ENCODE results near the gene C12orf76.

The C12orf76 gene

DNA sequence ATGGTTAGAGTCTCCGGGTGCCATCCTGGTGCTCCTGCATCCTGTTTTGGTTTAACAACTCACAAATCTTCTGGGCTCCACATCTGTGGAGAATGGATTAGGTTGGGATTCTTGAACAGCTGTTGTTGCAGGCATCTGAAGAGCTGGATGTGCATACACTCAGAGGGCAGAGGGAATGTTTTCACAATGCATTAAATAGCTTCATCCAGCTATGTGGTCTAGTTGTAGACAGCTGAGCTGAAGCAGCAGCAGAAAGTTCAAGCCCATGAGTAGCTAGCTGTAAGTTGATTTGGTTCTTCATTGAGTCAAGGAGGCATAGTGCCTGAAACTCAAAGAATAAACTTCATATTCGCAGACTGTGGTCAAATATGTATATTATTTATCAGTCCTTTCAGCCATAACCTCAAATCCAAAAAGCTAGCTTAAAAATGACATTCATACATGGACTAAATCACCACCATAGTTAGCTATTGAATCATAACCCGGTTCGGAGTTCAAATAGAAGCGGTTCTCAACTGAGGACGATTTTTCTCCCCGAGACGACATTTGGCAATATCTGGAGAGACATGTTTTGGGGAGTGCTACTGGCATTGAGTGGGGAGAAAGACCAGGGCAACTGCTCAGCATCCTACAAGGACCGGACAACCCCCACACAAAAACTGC is 50.0 kb downstream of the C12orf76 start:
- Histone ChIP-seq H3K79me2 (ENCODE audit: low read length) (peaks cover 54% of the 10 kb centered on the region), H3K9me3 (replicated peaks; ENCODE audit: insufficient read depth, low read length) (no peaks in the 10 kb centered on the region), H3K4me1 (ENCODE audit: low read length) (0 out of 2 replicates have a peak, but pooled peaks cover 5% of the 10 kb centered on the region), H2AFZ (ENCODE audit: low read length) (peak overlapping the region; percentile 69), H4K20me1 (ENCODE audit: insufficient read depth, low read length) (no peaks in the 10 kb centered on the region), H3F3A (ENCODE audit: insufficient read depth, low read length) (peaks cover 16% of the 10 kb centered on the region; the same call in 1 of the 2 replicates), H3K27me3 (replicated peaks; ENCODE audit: insufficient read depth, low read length) (no peaks in the 10 kb centered on the region), H3K9ac (ENCODE audit: low read length) (peak overlapping the region; percentile 85; the same call in 1 of the 2 replicates), H3K4me3 (ENCODE audit: low read length) (peak overlapping the region; percentile 83), H3K9me2 (replicated peaks; ENCODE audit: insufficient read depth, low read length) (no peaks in the 10 kb centered on the region), H3K27ac (ENCODE audit: low read length) (no peak overlapping the region), H3K36me3 (replicated peaks; ENCODE audit: insufficient read depth, low read length) (no peaks in the 10 kb centered on the region), H3K4me2 (ENCODE audit: low read depth, low read length) (peak overlapping the region; percentile 59)
- TF ChIP-seq EZH2phosphoT487 (IDR thresholded peaks at IDR 0.05; ENCODE audit: low read length) = no peak
- TF ChIP-seq, protein P1, sequence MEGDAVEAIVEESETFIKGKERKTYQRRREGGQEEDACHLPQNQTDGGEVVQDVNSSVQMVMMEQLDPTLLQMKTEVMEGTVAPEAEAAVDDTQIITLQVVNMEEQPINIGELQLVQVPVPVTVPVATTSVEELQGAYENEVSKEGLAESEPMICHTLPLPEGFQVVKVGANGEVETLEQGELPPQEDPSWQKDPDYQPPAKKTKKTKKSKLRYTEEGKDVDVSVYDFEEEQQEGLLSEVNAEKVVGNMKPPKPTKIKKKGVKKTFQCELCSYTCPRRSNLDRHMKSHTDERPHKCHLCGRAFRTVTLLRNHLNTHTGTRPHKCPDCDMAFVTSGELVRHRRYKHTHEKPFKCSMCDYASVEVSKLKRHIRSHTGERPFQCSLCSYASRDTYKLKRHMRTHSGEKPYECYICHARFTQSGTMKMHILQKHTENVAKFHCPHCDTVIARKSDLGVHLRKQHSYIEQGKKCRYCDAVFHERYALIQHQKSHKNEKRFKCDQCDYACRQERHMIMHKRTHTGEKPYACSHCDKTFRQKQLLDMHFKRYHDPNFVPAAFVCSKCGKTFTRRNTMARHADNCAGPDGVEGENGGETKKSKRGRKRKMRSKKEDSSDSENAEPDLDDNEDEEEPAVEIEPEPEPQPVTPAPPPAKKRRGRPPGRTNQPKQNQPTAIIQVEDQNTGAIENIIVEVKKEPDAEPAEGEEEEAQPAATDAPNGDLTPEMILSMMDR (IDR thresholded peaks at IDR 0.05; ENCODE audit: low read length) = no peak
- TF ChIP-seq EZH2 (optimal IDR thresholded peaks at IDR 0.05; ENCODE audit: low read depth, low read length) = no peak
- no peak for DNase-seq

DNA sequence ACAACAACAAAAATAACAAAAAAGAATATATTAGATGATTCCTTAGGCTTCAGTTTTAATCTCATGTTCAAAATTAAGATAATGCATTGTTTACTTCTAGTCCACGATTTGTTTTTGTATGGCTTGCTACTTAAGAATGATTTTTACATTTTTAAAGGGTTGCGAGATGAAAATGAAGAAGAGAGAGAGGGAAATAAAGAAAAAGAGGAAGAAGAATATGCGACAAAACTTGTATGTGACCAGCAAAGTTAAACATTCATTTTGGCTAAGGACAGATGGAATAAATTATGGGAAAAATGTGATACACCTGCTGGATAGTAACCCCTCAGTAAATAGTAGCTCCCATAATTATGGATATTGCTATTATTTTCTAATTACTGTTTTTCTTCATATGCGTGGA is 50.9 kb downstream of the C12orf76 start:
- H3F3A ChIP-seq (ENCODE audit: insufficient read depth, low read length) = peaks cover 16% of the 10 kb centered on the region; the same call in 1 of the 2 replicates

DNA sequence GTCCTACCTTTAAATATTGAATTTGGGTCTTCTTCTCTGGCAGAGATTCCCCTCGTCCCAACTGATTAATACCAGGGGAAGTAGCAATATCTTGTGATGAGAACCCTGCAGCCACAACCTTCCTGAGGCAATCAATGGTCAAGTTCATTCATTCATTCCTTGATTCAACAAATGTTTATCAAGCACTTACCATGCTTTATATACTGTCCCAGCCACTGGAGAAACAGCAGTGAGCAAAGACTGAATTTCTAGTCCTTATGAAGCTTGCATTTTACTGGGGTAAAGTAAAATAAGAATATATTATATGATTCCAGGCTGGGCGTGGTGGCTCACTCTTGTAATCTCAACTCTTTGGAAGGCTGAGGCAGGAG is 51.9 kb downstream of the C12orf76 start:
- Histone ChIP-seq H3K4me1 (ENCODE audit: low read length) (0 out of 2 replicates have a peak, but pooled peaks cover 8% of the 10 kb centered on the region), H4K20me1 (ENCODE audit: insufficient read depth, low read length) (no peaks in the 10 kb centered on the region), H3K9me3 (replicated peaks; ENCODE audit: insufficient read depth, low read length) (no peaks in the 10 kb centered on the region), H3K27me3 (replicated peaks; ENCODE audit: insufficient read depth, low read length) (no peaks in the 10 kb centered on the region), H3K27ac (ENCODE audit: low read length) (no peak overlapping the region), H3K9ac (ENCODE audit: low read length) (no peak overlapping the region; the same call in 1 of the 2 replicates), H3K4me2 (ENCODE audit: low read depth, low read length) (peak overlapping the region; percentile 29; the same call in 1 of the 2 replicates), H2AFZ (ENCODE audit: low read length) (peak overlapping the region; percentile 84), H3F3A (ENCODE audit: insufficient read depth, low read length) (peaks cover 16% of the 10 kb centered on the region; the same call in 1 of the 2 replicates), H3K79me2 (ENCODE audit: low read length) (peaks cover 61% of the 10 kb centered on the region), H3K4me3 (ENCODE audit: low read length) (peak overlapping the region; percentile 83), H3K36me3 (replicated peaks; ENCODE audit: insufficient read depth, low read length) (no peaks in the 10 kb centered on the region), H3K9me2 (replicated peaks; ENCODE audit: insufficient read depth, low read length) (no peaks in the 10 kb centered on the region)
- TF ChIP-seq, protein P1 (IDR thresholded peaks at IDR 0.05; ENCODE audit: low read length) = no peak
- TF ChIP-seq EZH2 (optimal IDR thresholded peaks at IDR 0.05; ENCODE audit: low read depth, low read length) (no peak), EZH2phosphoT487 (IDR thresholded peaks at IDR 0.05; ENCODE audit: low read length) (no peak)
- no peak for DNase-seq

More for the DNA sequence above, 50.9 kb downstream of the C12orf76 start:
- H3K27me3 ChIP-seq (replicated peaks; ENCODE audit: insufficient read depth, low read length) = no peaks in the 10 kb centered on the region
- TF ChIP-seq, protein P1 (IDR thresholded peaks at IDR 0.05; ENCODE audit: low read length) = no peak
- TF ChIP-seq EZH2phosphoT487 (IDR thresholded peaks at IDR 0.05; ENCODE audit: low read length) = no peak
- TF ChIP-seq EZH2 (optimal IDR thresholded peaks at IDR 0.05; ENCODE audit: low read depth, low read length) = no peak
- H3K9me2 ChIP-seq (replicated peaks; ENCODE audit: insufficient read depth, low read length) = no peaks in the 10 kb centered on the region
- peaks cover 58% of the 10 kb centered on the region for H3K79me2 ChIP-seq (ENCODE audit: low read length)
- H3K9me3 ChIP-seq (replicated peaks; ENCODE audit: insufficient read depth, low read length) = no peaks in the 10 kb centered on the region
- H3K4me2 ChIP-seq (ENCODE audit: low read depth, low read length) = no peak overlapping the region
- no peak overlapping the region for H3K4me3 ChIP-seq (ENCODE audit: low read length)
- DNase-seq = no peak
- H3K27ac ChIP-seq (ENCODE audit: low read length) = no peak overlapping the region
- H3K4me1 ChIP-seq (ENCODE audit: low read length) = 0 out of 2 replicates have a peak, but pooled peaks cover 8% of the 10 kb centered on the region
- no peaks in the 10 kb centered on the region for H4K20me1 ChIP-seq (ENCODE audit: insufficient read depth, low read length)
- H3K36me3 ChIP-seq (replicated peaks; ENCODE audit: insufficient read depth, low read length) = no peaks in the 10 kb centered on the region
- H3K9ac ChIP-seq (ENCODE audit: low read length) = no peak overlapping the region
- H2AFZ ChIP-seq (ENCODE audit: low read length) = no peak overlapping the region
